NCI-H2171 treated with DMSO at 0.1 percent for 48 hours (cell line): ENCODE results near the gene SRC.
A peak's percentile ranks its signal among the peaks of the same experiment; 100 is the strongest.
"Not testable (repeated sequence)": the region's sequence is repeated elsewhere in the genome, so short reads cannot be mapped to it uniquely, and the experiment has no call there.

Experiments
- DNase-seq: peaks from one replicate; lab custom pipeline; 2025; lab: John Stamatoyannopoulos, UW

The SRC gene

DNA sequence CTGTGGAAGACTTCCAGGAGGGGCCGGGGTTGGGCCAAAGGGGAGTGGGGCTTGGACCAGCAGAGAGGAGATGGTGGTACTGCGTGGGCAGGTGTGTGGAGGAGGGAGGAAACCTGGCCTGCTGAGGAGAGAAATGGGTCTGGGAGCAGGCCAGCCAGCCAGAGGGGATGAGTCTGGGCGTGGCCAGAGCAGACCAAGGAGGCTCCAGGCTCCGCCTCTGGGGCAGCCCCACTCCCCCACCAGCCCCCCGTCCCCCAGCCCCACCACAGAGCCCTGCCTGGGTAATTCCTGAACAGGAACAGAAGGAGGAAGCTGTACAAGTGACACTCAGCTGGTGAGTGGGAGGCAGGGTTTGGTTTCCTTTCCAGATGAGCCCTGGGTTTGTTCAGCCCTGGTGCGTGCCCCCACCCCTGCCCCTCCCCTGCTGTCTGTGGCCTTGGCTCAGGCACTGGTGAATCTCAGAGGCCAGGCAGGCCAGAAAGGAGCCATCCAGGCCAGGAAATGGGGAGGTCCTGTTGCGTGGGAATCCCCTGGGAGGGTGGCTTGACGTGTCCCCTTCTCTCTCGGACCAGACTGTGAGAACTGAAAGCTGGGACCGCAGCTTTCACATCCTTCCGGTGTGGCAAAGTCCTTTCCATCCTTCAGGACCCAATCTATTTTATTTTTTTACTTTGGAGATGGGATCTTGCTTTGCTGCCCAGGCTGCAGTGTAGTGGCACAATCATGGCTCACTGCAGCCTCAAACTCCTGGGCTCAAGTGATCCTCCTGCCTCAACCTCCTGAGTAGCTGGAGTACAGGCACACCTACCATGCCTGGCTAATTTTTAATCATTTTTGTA lies 9.4 kb upstream of the SRC start:
- DNase-seq: peak; percentile 14

- peak; percentile 25 for DNase-seq
Measured at GRCh38 chr20:37337208-37337991, 8.5 kb upstream of the SRC start.

DNA sequence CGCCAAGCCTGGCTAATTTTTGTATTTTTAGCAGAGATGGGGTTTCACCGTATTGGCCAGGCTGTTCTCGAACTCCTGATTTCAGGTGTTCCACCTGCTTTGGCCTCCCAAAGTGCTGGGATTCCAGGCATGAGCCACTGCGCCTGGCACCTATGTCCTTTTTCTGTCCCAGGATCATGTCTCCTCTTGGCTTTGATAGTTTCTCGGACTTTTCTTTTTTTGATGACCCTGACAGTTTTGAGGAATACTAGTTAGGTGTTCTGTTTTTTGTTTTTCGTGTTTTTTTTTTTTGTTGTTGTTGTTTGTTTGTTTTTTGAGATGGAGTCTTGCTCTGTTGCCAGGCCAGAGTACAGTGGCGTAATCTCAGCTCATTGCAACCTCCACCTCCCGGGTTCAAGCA lies 7.6 kb upstream of the SRC start:
- not testable (repeated sequence) for DNase-seq

DNA sequence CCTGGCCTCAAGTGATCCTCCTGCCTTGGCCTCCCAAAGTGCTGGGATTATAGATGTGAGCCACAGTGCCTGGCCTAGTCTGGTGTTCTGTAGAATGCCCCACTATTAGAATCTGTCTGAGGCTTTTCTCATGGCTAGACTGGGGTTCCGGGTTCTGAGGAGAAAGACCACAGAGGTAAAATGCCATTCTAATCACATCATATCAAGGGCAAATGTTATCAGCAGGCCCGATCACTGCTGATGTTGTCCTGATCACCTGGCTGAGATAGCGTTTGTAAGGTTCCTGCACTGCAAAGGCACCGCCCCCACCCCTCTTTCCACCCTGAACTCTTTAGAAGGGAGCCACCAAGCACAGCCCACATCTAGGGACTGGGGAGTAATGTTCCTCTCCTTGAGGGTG lies 6.7 kb upstream of the SRC start:
- DNase-seq: no peak

- DNase-seq: not testable (repeated sequence)
Measured at GRCh38 chr20:37339764-37340109, 6.2 kb upstream of the SRC start.

DNA sequence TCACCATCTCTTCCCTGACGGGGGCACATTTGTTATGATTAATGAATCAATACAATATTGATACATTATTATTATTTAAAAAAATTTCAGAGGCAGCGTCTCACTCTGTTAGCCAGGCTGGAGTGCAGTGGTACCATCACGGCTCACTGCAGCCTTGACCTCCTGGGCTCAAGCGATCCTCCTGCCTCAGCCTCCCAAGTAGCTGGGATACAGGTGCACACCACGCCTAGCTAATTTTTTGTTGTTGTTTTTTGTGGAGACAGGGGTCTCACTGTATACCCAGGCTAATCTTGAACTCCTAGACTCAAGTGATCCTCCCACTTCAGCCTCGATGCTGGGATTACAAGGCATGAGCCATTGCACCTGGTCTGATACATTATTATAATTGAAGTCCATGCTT lies 4.9 kb upstream of the SRC start:
- DNase-seq: no peak

DNA sequence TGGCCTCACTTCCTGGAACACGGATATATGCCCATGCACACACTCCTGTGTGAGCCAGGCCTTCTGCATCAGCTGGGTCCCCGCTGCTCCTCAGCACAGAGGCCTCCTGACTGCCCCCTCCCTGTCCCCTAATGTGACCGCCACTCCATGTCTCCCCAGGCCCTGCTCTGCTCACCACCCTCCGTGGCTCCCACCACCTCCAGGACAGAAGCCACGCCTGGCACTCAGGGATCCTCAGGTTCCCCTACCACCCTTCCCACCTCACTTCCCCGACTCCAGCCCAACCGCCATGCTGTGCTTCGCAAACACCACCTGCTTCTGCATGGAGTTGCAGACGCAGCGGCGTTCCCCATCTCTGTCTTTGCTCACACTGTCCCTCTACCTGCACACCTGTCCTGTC lies 4.3 kb upstream of the SRC start:
- DNase-seq: no peak

GRCh38 chr20:37342231-37343177 lies 3.4 kb upstream of the SRC start:
- no peak for DNase-seq

GRCh38 chr20:37343212-37343993 lies 2.5 kb upstream of the SRC start:
- no peak for DNase-seq

DNA sequence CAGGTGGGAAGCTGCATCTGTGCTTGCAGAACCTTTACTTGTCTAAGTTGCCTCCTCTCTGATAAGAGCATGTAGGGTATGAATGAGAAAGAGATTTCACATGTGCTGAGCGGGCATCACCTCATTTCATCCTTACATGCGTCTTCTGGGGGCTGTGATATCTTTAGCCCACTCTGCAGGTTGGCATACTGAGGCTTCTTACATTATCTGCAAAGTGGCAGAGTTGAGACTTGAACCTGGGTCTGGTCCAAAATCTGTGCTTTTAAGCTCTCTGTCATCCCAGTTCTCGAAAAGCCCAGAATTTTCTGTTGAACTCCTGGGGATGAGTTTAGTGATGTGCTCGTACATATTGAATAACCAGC lies 2.0 kb upstream of the SRC start:
- DNase-seq: no peak

DNA sequence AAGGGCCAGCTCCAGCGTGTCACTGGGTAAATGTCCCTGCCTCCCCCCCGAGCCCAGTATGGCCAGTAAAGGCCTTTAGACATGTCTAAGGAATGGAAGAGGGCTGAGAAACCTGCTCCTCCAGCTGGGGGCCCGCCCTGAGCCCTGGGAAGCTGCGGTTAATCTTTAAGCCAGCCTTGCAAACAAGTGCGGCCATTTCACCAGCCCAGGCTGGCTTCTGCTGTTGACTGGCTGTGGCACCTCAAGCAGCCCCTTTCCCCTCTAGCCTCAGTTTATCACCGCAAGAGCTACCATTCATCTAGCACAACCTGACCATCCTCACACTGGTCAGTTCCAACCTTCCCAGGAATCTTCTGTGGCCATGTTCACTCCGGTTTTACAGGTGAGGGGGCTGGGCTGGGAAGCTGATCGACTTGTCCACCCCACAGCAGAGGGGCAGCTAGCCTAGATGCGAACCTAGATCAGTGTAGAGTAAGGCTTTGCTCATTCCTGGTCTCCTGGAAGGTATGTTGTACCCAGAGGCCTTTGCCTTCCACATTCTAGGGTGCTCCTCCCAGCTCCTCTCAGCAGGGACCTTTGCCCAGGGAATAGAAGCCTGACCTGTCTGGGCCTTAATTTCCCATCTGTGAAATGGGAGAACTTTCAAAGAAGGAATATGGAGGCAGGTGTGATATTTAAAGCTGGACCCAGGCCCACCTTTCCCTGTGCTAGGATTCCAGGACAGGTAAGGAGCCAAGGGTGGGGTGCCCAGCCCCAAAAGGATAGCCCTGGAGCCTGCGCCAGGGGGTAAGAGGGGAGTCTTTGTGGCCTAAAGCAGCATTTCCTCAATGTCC lies 1.2 kb upstream of the SRC start:
- DNase-seq: no peak

GRCh38 chr20:37346236-37346534 lies 245 bp downstream of the SRC start:
- no peak for DNase-seq

GRCh38 chr20:37346535-37347346 lies 801 bp downstream of the SRC start:
- DNase-seq: no peak

DNA sequence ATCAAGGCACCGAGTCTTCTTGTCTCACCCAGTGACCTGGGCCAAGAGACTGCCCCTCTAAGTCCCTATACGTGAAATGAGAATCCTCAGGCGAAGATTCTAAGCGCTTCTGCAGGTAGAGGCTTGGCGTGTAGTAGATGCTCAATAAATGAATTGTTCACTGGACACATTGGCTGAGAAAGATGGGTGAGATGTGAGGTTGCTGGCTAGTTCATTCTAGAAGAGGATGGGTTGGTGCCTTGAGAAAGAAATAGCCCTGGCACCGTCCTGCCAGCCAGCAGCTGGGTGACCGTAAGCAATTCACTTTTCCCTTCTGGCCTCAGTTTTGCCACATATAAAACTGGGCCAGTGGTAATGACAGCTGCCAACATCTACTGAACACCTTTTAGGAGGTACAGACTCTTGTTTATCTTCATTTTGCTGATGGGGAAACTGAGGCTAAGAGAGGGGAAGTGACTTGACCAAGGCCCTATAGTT lies 1.4 kb downstream of the SRC start:
- no peak for DNase-seq

- no peak for DNase-seq
Measured at GRCh38 chr20:37347891-37348791, 2.2 kb downstream of the SRC start.

DNA sequence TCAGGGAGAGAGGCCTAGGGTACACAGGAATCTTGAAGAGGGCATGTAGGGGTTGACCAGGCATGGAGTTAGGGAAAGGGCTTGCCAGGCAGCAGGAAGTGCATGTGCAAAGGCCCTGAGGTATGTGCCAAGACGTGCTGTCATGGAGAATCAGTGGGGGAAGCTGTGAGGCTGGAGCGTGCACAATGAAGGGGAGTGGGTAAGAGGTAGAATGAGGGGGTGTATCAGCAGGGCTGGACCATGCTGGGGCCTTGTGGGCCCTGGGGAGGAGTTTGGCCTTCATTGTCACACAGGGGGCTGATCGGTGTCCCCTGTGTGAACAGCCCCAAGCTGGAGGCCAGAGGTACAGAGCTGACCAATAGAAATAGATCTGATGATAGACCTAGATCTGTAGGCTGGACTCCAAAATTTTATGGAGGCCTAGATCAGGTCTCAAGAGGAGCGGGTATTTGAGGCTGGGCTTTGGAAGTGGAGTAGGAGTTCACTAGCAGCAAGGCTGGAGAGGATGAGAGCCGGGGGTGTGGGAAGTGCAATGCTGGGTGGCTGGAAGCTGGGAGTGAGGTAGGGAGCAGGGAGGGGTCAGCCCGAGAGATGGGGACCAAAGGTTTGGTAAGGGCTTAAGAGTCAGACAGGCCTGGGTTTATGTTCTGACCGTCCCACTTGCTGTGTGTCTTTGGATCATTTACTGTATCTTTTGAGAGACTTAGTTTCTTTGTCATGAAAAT lies 3.0 kb downstream of the SRC start:
- DNase-seq: no peak

GRCh38 chr20:37349517-37350491 lies 3.9 kb downstream of the SRC start:
- no peak for DNase-seq
